ENCODE data around the gene EBF4. TPM values are rescaled to one million over a fixed set of nuclear protein-coding genes. Genes with fewer than 3 reads are reported as not detected.

EBF4 gene
- total and polyA plus RNA-seq, 2 donors (not counting 1 experiment from before 2014, with no cell fraction given) = 0.81 to 5.0 TPM

DNA sequence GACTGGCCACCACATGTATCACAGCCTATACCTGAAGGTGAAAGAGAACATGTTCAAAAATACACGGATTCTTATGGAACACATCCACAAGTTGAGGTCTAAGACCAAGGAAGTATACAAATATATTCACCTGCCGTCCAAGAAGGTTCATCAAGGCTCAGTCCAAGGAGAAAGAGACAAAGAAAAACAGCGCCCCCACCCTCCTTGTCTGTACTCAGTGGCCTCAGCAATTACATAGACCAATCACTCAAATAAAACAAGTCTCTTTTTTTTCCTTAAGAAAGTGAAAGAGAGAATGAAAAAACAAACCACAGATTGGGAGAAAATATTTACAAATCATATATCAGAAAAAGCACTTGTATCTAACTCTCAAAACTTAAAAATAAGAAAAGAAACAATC is 88.4 kb downstream of the EBF4 start:
- H3K4me3 ChIP-seq (ENCODE audit: control extremely low read depth in 1 of 5, extremely low read depth in 1 of 5, insufficient read depth in 1 of 5, low read depth in 2 of 5, low read length in 4 of 5) = no peak overlapping the region
- no peaks in the 10 kb centered on the region for H3K4me1 ChIP-seq (ENCODE audit: control insufficient read depth in 2 of 2, insufficient read depth in 2 of 2, low read length in 2 of 2)
- Mint-ChIP-seq H3K4me3 (no peak overlapping the region), H3K27ac (no peak overlapping the region), H3K4me1 (no peaks in the 10 kb centered on the region), H3K9me3 (ENCODE audit: insufficient read depth) (no peaks in the 10 kb centered on the region), H3K27me3 (peaks cover 33% of the 10 kb centered on the region)
- TF ChIP-seq, protein P1, sequence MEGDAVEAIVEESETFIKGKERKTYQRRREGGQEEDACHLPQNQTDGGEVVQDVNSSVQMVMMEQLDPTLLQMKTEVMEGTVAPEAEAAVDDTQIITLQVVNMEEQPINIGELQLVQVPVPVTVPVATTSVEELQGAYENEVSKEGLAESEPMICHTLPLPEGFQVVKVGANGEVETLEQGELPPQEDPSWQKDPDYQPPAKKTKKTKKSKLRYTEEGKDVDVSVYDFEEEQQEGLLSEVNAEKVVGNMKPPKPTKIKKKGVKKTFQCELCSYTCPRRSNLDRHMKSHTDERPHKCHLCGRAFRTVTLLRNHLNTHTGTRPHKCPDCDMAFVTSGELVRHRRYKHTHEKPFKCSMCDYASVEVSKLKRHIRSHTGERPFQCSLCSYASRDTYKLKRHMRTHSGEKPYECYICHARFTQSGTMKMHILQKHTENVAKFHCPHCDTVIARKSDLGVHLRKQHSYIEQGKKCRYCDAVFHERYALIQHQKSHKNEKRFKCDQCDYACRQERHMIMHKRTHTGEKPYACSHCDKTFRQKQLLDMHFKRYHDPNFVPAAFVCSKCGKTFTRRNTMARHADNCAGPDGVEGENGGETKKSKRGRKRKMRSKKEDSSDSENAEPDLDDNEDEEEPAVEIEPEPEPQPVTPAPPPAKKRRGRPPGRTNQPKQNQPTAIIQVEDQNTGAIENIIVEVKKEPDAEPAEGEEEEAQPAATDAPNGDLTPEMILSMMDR (IDR thresholded peaks at IDR 0.05) = no peak
- no peak for TF ChIP-seq EZH2 (IDR thresholded peaks at IDR 0.05; ENCODE audit: borderline replicate concordance, insufficient read depth, low read depth, low read length, poor library complexity, severe bottlenecking)
- POLR2A ChIA-PET = no interaction called here
- H3K4me2 ChIP-seq (replicated peaks; ENCODE audit: low read depth, low read length, poor library complexity, severe bottlenecking) = no peak overlapping the region
- CTCF ChIA-PET = no interaction called here
- DNase-seq (no peak), ATAC-seq (ENCODE audit: low read depth) (no peak)
- H3K9ac ChIP-seq (ENCODE audit: low read length) = no peak overlapping the region
- no peaks in the 10 kb centered on the region for H3K36me3 ChIP-seq (replicated peaks in 1 of 2; ENCODE audit: control extremely low read depth in 1 of 2, control insufficient read depth in 1 of 2, extremely low read depth in 1 of 2, insufficient read depth in 2 of 2, low read length in 1 of 2)
- no peaks in the 10 kb centered on the region for H4K20me1 ChIP-seq (ENCODE audit: control insufficient read depth, insufficient read depth, low read length, poor library complexity, severe bottlenecking)
- H3K9me3 ChIP-seq (ENCODE audit: control extremely low read depth in 1 of 3, control insufficient read depth in 2 of 3, insufficient read depth in 1 of 3, low read length in 2 of 3) = peaks cover 0 to 5% (median 1%) of the 10 kb centered on the region in 3 donors
- no peak overlapping the region for H2AFZ ChIP-seq (ENCODE audit: insufficient read depth, low read depth, low read length, poor library complexity, severe bottlenecking)
- WGBS (ENCODE audit: insufficient coverage) = 44% methylated on average over 2 of the region's 3 CpGs
- H3K79me2 ChIP-seq (ENCODE audit: control insufficient read depth, insufficient read depth, low read length) = no peaks in the 10 kb centered on the region
- no peak overlapping the region for H3K27ac ChIP-seq (ENCODE audit: low read length in 2 of 2)
- H3K27me3 ChIP-seq (replicated peaks in 1 of 4; ENCODE audit: control extremely low read depth in 1 of 4, control insufficient read depth in 3 of 4, insufficient read depth in 4 of 4, low read length in 3 of 4) = peaks cover 0 to 5% (median 0%) of the 10 kb centered on the region in 4 experiments
- intact Hi-C loops (cut with micrococcal nuclease) = no loop called here

DNA sequence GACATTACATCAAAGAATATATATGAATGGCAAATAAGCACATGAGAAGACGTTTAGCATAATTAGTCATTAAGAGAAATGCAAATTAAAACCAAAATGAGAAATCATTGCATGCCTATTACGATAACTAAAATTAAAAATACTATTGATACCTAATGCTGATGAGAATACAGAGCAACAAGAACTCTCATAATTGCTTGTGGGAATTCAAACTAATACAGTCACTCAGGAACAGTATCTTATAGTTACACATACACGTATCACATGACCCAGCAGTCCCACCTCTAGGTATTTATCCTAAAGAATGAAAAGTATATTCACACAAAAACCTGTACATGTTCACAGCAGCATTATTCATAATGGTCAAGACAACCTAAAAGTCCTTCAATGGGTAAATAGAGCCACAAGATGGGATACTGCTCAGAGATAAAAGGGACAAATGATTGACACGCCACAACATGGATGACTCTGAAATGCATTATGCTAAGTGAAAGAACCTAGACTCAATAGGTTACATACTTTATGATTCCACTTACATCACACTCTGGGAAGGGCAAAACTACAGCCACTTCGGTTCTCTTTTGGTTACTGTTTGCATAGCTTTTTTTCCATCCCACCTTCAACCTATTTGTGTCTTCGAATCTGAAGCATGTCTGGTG is 91.5 kb downstream of the EBF4 start:
- no peak overlapping the region for H3K4me3 ChIP-seq (ENCODE audit: control extremely low read depth in 1 of 5, extremely low read depth in 1 of 5, insufficient read depth in 1 of 5, low read depth in 2 of 5, low read length in 4 of 5)
- H3K36me3 ChIP-seq (replicated peaks in 1 of 2; ENCODE audit: control extremely low read depth in 1 of 2, control insufficient read depth in 1 of 2, extremely low read depth in 1 of 2, insufficient read depth in 2 of 2, low read length in 1 of 2) = no peaks in the 10 kb centered on the region
- H3K4me2 ChIP-seq (replicated peaks; ENCODE audit: low read depth, low read length, poor library complexity, severe bottlenecking) = no peak overlapping the region
- POLR2A ChIA-PET = no interaction called here
- peaks cover 0 to 5% (median 0%) of the 10 kb centered on the region in 4 experiments for H3K27me3 ChIP-seq (replicated peaks in 1 of 4; ENCODE audit: control extremely low read depth in 1 of 4, control insufficient read depth in 3 of 4, insufficient read depth in 4 of 4, low read length in 3 of 4)
- ATAC-seq (ENCODE audit: low read depth) (no peak), DNase-seq (no peak)
- CTCF ChIA-PET = interaction anchor here (0.6 kb wide), 1 partner anchor 11 kb away, joined by 3 read pairs; no protein-coding TSS in a partner anchor
- TF ChIP-seq, protein P1 (IDR thresholded peaks at IDR 0.05) = no peak
- no peaks in the 10 kb centered on the region for H3K79me2 ChIP-seq (ENCODE audit: control insufficient read depth, insufficient read depth, low read length)
- Mint-ChIP-seq H3K4me1 (no peaks in the 10 kb centered on the region), H3K9me3 (ENCODE audit: insufficient read depth) (no peaks in the 10 kb centered on the region), H3K27ac (no peak overlapping the region), H3K27me3 (peaks cover 27% of the 10 kb centered on the region), H3K4me3 (no peak overlapping the region)
- H3K9me3 ChIP-seq (ENCODE audit: control extremely low read depth in 1 of 3, control insufficient read depth in 2 of 3, insufficient read depth in 1 of 3, low read length in 2 of 3) = no peaks in the 10 kb centered on the region
- no peak overlapping the region for H2AFZ ChIP-seq (ENCODE audit: insufficient read depth, low read depth, low read length, poor library complexity, severe bottlenecking)
- WGBS (ENCODE audit: insufficient coverage) = 50% methylated on average over 1 of the region's 6 CpGs
- H3K4me1 ChIP-seq (ENCODE audit: control insufficient read depth in 2 of 2, insufficient read depth in 2 of 2, low read length in 2 of 2) = no peaks in the 10 kb centered on the region
- H3K9ac ChIP-seq (ENCODE audit: low read length) = no peak overlapping the region
- H4K20me1 ChIP-seq (ENCODE audit: control insufficient read depth, insufficient read depth, low read length, poor library complexity, severe bottlenecking) = no peaks in the 10 kb centered on the region
- intact Hi-C loops (cut with micrococcal nuclease) = no loop called here
- no peak overlapping the region for H3K27ac ChIP-seq (ENCODE audit: low read length in 2 of 2)
